GM19099 (cell line): ENCODE measurements around the gene MSH6.

Source experiments
- POLR2A ChIP-seq: IDR thresholded peaks from 3 replicates; pipeline ENCODE4 v1.6.1; 2011; ENCODE audit warnings: low read depth; ENCODE audit not compliant: insufficient read length; ENCODE audit errors: extremely low read depth

The MSH6 gene

GRCh38 chr2:47809903-47810302, 27.0 kb downstream of the MSH6 start:
- TF ChIP-seq POLR2A, result no peak

GRCh38 chr2:47810850-47811249, 27.9 kb downstream of the MSH6 start:
- TF ChIP-seq POLR2A, result no peak

DNA sequence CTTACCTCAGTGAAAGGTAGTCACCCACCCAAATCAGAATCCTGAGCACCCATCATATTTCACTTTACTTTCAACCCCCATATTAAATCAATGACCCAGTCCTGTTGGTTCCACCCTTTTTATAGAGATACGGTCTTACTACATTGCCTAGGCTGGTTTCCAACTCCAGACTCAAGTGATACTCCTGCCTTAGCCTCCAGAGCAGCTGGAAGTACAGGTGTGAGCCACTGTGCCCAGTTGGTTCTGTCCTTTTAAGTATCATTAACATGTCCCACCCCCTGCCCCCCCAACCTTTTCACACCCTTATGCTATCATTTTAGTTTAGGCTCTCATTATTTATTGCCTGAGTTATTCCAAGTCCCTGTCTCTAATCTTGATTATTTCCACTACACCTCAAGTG, 28.7 kb downstream of the MSH6 start:
- no peak for TF ChIP-seq POLR2A

DNA sequence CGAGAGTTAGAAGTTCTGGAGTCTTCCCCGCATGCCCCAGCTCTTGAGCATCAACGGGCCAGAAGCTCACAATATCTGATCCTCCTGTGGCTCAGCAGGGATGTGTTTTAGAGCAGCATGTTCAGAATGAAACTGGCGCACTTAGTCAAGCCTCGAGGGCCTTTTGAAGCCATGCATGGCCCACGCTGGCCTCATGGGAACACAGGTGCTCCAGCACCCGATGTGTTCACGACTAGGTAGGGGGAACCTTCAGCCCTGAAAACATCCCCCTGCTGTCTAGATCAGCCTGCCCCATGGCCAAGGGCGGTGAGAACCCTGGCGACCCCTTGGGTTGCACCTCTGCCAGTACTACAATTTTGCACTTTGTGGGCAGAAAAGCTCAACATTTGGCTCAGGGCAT, 32.8 kb downstream of the MSH6 start:
- TF ChIP-seq POLR2A, result no peak

- no peak for TF ChIP-seq POLR2A
These were observed 35.8 kb downstream of the MSH6 start for GRCh38 chr2:47818777-47819176.

DNA sequence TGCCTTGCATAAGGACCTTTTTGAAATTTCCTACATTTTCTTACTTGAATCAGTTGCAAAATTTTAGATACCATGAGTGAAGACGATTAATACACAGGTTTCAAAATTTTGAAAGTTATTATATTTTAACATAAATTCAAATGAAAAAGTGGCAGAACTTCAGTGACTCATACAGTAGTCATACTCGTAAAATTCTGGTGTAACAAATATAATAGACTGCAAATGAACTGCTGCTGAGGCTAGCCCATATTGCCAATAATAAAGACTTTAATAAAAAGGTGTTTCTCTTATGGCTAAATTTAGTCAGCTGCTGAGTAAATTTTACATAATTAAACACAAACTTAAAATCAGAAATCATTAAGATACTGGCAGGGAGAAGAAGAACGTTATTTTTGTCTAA, 36.9 kb downstream of the MSH6 start:
- no peak for TF ChIP-seq POLR2A

DNA sequence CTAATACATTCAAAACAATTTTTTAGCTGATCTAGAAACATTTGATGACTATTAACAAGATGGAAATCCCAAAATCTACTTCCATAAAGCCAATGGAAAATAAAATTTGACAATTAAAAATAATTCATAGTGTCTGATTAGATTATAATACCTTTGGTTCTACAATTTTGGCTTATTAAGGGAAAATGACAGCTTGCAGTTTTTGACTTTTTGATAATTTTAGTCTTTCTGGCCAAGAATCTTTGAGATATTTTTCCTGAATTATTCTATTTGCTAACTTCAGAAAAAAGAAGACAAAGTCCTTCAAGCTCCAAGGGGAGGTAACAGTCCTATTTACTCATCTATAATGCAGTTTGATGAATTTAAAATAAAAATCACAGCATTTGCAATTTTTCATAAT, 39.6 kb downstream of the MSH6 start:
- TF ChIP-seq POLR2A, result no peak

GRCh38 chr2:47833516-47833968, 50.6 kb downstream of the MSH6 start:
- TF ChIP-seq POLR2A, result no peak

DNA sequence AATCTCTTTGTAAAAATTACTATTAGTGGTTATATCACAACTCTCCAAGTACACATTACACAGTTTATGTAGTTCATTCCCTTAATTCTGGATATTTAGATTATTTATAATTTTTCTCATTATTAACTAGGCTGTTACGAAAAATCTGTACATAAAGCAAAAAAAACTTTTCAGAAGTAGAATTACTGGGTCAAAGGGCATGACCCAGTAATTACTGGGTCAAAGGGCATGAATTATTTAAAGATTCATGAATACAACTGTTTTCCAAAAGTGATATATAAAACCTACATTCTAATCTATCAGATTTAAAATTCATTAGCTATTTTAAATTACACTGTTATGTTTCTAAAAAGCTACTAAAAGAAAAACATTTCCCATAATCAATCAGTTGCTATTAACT, 55.3 kb downstream of the MSH6 start:
- TF ChIP-seq POLR2A, result no peak

DNA sequence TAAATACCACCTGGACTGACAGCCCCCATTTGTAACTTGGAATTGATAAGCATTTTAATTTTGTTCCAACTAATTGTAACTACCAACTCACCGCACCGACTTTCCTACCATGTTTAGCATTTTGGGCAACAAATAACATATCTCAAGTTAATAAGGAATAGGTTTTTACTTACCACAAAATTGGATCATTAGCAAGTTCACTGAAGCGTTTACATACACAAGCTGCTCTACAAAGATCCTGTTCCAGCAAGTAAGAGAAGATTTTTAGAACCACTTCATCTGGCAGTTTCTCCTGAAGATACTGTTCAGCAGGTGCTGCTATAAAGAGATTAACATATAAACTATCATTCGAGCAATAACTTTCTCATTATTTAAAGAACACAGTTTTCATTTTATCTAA, 55.7 kb downstream of the MSH6 start:
- TF ChIP-seq POLR2A, result no peak

DNA sequence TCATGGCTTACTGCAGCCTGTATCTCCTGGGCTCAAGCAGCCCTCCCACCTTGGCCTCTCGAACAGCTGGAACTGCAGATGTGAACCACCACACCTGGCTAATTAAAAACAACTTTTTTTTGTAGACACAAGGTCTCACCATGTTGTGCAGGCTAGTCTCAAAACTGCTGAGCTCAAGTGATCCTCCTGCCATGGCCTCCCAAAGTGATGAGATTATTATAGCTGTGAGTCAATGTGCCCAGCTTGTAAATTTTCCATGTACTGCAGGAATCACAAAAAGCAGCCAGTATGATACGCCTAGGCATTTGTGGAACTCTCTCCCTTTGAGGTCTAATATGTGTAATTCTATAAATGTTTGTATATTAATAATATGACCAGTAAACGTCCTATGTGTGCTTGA, 59.9 kb downstream of the MSH6 start:
- TF ChIP-seq POLR2A, result no peak

GRCh38 chr2:47843407-47843806, 60.5 kb downstream of the MSH6 start:
- no peak for TF ChIP-seq POLR2A

GRCh38 chr2:47844162-47844561, 61.2 kb downstream of the MSH6 start:
- no peak for TF ChIP-seq POLR2A

DNA sequence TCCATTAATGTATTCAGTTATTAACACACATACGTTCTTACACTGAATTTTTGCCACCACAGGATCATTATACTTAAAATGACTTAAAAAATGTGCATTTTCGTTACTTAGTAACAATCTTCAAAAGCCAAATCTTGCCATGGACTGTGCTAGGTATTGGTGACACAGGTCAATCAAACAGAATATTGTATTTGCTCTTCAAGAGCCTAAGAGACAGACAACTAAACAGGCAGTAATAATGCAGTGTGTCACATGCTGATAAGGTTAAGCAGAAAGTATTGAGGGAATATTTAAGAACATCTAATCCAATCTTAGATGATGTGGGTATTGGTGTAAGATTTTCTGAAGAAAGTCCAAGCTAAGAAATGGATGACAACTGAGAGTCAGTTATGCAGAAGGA, 66.4 kb downstream of the MSH6 start:
- no peak for TF ChIP-seq POLR2A

GRCh38 chr2:47850198-47850597, 67.3 kb downstream of the MSH6 start:
- no peak for TF ChIP-seq POLR2A
